PC-9 (cell line): ENCODE data around the gene HIC1.

Experiments
- CTCF ChIP-seq: fragments of 200-600 bp; sonication (generic); conservative IDR thresholded peaks from 2 replicates; pipeline ENCODE4 v1.6.1; 2017; ENCODE audit warnings: mixed run types, antibody characterized with exemption, mild to moderate bottlenecking, moderate library complexity
- EZH2 ChIP-seq: fragments of 200-600 bp; sonication (generic); IDR thresholded peaks from 2 replicates; pipeline ENCODE4 v1.8.0; 2017; ENCODE audit warnings: antibody characterized with exemption, low read depth

- TF ChIP-seq CTCF: no peak
- no peak for TF ChIP-seq EZH2
Observed at GRCh38 chr17:2027528-2028233, 27.2 kb upstream of the HIC1 start.
